Retinal pigment epithelial cell (primary cell): ENCODE measurements around the gene SLC7A4.

Experiments used
- DNase-seq: peaks from one replicate; pipeline ENCODE4 v3.0.0-alpha.2; 2010; ENCODE audit warnings: low read depth
- H3K4me3 ChIP-seq: 2 replicates; pipeline ENCODE4 v1.5.1; 2011; ENCODE audit warnings: mild to moderate bottlenecking, low read length, control low read depth, moderate library complexity
- TF ChIP-seq, protein P1 (sequence below): conservative IDR thresholded peaks from 2 replicates; pipeline ENCODE4 v1.5.1; 2011; ENCODE audit warnings: low read depth, low read length, control low read depth, inconsistent platforms

The SLC7A4 gene

DNA sequence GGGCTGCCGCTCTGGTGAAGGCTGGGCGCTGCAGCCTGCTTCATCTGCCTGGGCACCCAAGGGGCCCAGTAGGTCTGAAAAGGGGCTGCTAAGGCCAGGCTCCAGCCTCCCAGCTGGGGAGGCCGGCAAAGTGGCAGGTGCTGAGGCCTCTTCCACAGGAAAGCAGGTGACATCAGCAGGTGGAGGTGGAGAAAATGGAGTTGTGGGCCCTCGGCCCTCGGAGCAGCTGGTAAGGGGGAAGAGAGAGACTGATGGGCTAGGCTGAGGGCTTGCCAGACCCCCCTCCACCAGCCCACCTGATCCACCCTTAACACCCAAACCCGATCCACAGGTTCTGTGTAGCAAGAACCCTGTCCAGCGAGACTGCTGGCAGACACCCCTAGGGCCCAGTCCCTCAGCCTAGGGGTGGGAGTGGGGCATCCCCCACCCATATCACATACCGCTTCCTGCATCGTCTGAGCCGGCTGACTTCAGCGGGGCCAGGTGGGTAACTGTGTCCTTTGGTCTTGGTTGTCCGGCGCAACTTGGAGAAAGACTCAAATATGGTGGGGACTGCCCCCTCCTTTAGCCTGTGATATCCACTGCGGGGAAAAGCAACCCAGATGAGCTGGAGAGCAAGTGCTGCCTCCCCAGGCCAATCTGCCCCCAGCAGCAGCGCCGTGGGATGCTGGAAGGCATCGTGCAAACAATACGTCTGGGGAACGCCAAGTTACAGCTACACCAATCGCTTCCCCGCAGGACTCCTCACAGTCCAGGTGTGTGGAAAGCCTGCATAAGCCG, 32.0 kb downstream of the SLC7A4 start:
- TF ChIP-seq, protein P1, sequence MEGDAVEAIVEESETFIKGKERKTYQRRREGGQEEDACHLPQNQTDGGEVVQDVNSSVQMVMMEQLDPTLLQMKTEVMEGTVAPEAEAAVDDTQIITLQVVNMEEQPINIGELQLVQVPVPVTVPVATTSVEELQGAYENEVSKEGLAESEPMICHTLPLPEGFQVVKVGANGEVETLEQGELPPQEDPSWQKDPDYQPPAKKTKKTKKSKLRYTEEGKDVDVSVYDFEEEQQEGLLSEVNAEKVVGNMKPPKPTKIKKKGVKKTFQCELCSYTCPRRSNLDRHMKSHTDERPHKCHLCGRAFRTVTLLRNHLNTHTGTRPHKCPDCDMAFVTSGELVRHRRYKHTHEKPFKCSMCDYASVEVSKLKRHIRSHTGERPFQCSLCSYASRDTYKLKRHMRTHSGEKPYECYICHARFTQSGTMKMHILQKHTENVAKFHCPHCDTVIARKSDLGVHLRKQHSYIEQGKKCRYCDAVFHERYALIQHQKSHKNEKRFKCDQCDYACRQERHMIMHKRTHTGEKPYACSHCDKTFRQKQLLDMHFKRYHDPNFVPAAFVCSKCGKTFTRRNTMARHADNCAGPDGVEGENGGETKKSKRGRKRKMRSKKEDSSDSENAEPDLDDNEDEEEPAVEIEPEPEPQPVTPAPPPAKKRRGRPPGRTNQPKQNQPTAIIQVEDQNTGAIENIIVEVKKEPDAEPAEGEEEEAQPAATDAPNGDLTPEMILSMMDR, result no peak
- DNase-seq, result no peak
- peak overlapping the region; percentile 79 for H3K4me3 ChIP-seq

DNA sequence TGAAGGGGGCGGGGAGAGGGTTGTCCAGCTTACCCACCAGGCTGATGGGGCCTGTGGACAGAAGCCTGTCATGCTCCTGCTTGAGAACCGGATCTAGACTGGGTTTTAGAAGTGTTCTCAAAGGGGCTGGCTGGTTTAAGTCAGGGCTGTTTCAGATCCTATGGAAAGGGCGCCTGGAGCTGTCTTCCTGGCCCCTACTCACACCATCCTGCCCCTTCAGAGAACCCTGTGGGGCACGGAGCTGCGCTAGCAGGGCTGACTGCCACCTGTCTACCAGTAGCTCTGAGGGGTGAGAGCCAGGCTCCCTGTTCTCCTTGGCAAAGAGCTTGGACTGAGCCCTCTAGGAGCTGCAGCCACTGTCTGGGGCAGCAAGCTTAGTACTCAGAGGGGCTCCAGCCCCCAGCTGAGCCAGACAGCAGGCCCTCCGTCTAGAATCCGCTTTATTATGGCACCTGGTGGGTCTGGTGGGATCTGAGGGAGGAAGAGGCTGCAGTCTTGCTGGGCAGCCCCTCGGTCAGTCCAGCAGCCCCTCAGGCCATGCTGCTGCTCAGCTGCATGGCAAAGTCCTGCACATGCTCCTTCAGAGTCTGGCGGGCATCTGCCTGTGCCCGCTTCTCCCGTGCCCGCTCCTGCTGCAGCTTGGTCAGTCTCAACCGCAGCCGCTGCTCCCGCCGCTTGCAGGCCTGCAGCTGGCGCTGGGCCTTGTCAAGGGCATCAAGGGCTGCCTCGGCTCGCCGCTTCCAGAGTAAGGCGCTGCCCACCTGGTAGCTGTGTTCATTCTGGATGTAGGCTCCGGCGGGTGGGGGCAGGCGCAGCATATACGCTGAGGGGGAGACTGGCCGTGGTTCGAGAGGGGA, 32.8 kb downstream of the SLC7A4 start:
- no peak for DNase-seq
- TF ChIP-seq, protein P1, result no peak
- no peak overlapping the region for H3K4me3 ChIP-seq

DNA sequence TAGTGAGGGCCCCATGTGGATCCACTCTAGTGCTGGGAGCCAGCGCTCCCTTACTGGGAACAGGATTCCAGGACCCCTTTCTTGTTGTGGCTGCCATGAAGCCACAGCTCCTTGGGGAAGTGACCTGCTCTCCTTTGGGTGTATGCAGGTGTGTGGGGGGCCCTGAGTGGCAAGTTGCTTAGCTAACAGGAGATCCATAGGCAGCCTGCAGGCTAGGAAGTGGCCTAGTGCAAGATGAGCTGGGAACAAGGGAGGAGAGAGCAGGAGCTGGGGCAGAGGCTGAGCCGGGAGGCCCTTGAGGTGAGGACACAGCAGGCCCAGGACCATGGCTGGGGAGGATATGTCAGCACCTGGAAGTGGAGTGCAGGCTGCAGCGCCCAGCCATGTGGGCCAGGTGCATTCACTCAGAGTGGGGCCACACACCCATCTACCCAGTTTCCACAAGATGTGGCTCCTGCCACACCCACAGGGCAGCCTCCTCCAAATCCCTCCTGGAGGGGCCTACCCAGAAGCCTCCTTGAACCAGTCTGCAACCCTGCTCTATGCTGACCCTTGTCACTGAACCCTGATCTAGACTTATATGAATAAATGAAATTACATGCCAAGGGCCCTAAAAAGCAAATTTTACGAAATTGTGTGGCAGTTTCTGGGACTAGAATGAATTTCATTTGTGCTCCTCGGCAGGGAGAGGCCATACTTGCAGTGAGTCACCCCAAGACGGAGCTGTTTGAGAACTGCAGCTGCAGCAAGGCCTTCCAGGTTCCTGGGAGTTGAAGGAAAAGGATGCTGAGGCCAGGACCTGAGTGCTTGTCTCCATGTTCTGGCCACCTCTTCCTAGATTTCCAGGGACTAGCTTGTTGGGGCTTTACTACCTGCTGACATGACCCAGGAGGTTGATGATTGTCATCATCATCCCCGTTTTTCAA, 33.7 kb downstream of the SLC7A4 start:
- TF ChIP-seq, protein P1, result no peak
- no peak for DNase-seq
- no peak overlapping the region for H3K4me3 ChIP-seq

DNA sequence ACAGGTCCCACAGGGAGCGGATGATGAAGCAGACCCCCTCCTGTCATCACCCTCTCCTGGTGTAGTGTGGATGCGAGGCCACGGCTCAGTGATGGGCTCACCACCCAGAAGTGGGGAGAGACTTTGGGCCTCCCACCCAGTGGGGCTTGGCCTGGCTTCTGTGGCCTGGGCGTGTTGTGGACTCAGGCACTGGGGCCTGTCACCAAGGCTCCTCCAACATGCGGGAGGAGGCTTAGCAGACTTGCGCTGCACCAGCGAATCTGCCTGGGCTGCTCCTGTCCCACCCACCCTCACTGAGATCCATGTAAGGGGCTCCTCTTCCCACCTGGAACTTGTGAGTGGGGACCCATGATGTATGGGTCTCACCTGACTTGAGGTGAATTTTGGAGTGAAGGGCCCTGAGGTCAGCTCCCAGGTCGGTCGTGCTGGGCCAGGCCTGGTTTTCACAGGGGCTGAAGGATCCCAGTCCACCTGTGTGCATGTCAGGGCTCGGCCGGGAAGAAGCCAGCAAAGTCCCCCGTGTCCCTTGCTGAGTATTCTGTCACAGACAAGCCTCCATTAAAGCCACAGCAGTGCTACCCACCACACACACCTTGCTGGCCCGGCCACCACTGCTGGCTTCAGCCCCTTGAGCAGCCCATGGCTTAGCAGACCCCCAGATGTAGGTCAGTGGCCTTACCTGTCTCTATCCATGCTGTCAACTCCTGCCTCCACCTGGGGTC, 34.7 kb downstream of the SLC7A4 start:
- no peak overlapping the region for H3K4me3 ChIP-seq
- TF ChIP-seq, protein P1, result no peak

DNA sequence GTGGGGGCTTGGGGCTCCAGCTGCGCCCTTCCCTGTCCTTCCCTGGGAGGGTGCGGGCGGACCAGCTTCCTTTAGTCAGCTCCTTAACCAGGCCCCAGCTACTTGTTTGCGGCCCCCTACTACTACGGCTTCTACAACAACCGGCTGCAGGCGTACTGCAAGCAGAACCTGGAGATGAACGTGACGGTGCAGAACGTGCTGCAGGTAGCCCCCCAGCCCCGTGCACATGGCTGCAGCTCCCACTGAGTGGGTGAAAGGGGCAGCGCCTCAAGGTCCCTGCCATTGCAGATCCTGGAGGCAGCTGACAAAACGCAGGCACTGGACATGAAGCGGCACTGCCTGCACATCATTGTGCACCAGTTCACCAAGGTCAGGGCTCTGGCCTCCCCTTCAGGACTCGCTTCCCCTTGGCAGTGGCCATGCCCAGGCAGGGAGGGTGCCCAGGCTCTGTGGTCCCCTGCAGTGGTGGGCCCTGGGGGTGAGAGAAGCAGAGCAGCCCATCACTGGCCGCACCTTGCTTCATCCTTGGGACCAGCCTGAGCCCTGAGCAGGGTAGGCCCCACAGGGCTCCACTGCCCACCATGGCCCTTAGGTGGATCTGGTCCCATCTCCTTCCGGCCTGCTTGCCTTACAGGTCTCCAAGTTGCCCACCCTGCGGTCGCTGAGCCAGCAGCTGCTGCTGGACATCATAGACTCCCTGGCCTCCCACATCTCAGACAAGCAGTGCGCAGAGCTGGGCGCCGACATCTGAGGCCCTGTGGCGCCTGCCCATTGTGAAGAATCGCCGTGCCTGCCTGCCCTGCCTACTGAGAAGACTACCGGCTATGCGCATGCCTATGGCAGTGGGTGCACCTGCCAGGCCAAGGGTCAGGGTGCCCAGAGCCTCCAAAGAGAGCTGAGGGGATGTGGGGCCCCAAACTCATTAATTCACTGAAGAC, 35.5 kb downstream of the SLC7A4 start:
- TF ChIP-seq, protein P1, result no peak
- no peak overlapping the region for H3K4me3 ChIP-seq
- no peak for DNase-seq

More for the DNA sequence above, 34.7 kb downstream of the SLC7A4 start:
- DNase-seq, result no peak
